Left colon (tissue), 2 donors: Measurements from ENCODE around the gene IGF1R. TPM values are rescaled to one million over a fixed set of nuclear protein-coding genes. Genes with fewer than 3 reads are reported as not detected.

ENCODE experiments used
- ATAC-seq: fragments of 200-7000 bp; cut with Tn5 transposase; one replicate; pipeline ENCODE4 v1.9.1; 2020; ENCODE audit warnings: mild to moderate bottlenecking, moderate library complexity
- DNase-seq, 2 donors: peaks; one replicate each; pipeline ENCODE4 v3.0.0-alpha.2; 2020
- intact Hi-C, 2 donors: fragments of 100-400 bp; cut with DNase I in 1 of 2; cut with micrococcal nuclease in 1 of 2; formaldehyde crosslinking; loops; one replicate each; pipeline versions ENCODE4 v1.11.2 to v1.14.0; 2022; cut with DNase I, micrococcal nuclease
- total RNA-seq, 2 donors: library from RNA; stranded (reverse); fragmentation: NEBNext Ultra II Directional; extraction: Animal tissue kit (Norgen Biotek cat#: 25700); gene quantifications; one replicate each; pipeline ENCODE4 v1.2.1, GENCODE V29; 2021
- donor health status: DM: no; HTN: no; CAD: no.
- donor health status: DM: yes; HTN: yes; CAD: no.

The IGF1R gene
- total RNA-seq, 2 donors from 2014 or later, result 40.2 to 42.0 TPM

DNA sequence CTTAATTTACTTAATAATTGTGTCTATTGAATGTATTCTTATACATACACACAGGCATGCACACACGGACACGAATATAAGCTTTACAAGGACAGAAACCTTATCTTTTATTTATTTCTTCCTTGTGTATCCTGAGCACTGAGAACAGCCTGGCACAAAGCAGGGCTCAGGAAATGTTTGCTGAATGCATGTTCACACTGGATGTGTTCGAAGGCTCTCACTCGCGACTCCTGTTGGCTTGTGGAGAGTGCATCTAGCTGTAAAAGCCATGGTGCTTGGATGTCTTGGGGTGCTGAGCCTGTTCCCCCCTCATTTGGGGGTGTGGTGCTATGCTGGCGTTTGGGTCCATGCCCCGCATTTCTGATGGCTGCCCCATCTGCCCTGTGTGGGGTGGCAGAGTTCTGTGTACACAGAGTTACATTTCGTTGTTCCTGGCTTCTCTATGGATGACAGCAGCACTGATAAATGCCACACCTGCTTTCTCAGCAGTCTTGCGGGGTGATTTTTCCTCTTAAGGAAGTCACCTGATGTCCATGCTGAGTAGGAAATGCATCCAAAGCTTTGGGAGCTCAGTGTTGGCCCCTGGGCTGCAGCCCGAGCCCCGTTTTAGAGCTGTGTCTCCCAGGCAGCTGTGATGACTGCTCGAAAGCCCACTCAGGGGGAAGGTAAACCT, 148.5 kb downstream of the IGF1R start:
- ATAC-seq, result peak; percentile 54
- intact Hi-C loops, result loop anchor here in 1 of 2 donors (10.0 kb wide), 1 partner anchor 278 kb away; no protein-coding TSS in a partner anchor
- no peak for DNase-seq

DNA sequence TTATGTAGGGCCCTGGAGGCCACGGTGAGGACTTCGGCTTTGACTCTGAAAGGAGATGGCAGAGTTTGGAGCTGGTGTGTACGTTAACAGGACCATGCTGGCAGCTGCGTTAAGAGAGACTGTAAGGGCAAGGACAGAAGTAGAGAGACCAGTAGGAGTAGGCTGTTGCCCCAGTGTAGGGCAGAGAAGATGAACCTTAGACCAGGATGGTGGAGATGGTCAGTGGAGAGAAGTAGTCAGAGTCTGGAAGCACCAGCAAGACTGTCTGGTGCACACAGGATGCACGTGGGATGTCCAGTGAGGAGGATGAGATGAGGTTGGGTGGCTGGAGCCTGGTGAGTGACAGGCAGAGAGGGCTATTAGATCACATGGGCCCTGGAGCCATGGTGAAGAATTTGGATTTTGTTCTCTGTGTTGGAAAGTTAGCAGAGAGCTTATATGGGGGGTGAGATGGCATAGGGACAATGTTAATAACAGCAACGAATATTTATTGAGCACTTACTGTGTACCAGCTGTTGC, 150.1 kb downstream of the IGF1R start:
- intact Hi-C loops, result loop anchor here in 1 of 2 donors (10.0 kb wide), 1 partner anchor 276 kb away; no protein-coding TSS in a partner anchor
- ATAC-seq (no peak), DNase-seq (no peak)

DNA sequence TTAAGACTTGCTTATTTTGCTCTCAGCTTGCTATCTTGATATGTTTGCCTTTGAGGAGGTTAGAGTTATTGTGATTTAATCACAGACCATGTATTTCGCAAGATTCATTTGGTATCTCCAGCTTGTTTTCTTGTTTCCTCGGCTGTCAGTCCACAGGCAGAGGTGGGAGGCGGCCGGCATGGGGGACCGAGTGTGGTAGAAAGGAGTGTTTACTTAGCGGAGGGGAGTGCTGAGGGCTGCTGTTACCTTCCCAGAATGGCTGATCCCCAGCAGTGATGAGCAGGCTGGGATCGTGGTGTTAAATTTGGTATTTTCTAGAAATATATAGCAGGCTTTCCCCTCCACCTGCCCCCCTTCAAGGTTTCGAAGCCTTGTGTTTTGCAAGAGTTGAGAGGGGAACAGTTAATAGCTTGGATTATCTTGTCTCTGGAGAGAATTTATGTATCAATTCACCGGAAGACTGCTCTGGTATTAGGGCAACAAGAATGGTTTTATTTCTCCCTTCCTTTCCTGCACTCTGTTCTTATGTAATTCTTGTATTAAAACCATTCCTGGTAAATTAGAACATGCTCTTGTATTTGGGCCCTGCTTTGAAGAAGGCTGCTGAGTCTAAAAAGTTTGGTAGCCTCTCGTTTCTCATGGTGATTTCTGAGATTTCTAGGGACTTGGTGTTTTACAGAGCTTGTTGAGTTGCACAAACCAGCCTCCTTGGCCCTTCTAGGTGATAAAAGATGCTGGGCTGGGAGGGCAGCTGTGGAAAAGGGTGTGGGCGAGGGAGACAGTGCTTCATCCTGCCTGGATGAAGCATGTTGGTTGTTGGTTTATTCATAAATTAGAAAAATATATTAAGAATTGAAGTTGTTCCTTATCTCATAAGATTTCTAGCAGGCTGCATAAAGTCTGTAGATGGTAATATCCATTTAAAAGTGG, 151.4 kb downstream of the IGF1R start:
- no peak for DNase-seq
- no peak for ATAC-seq
- intact Hi-C loops, result loop anchor here in 1 of 2 donors (10.0 kb wide), 1 partner anchor 275 kb away; no protein-coding TSS in a partner anchor

DNA sequence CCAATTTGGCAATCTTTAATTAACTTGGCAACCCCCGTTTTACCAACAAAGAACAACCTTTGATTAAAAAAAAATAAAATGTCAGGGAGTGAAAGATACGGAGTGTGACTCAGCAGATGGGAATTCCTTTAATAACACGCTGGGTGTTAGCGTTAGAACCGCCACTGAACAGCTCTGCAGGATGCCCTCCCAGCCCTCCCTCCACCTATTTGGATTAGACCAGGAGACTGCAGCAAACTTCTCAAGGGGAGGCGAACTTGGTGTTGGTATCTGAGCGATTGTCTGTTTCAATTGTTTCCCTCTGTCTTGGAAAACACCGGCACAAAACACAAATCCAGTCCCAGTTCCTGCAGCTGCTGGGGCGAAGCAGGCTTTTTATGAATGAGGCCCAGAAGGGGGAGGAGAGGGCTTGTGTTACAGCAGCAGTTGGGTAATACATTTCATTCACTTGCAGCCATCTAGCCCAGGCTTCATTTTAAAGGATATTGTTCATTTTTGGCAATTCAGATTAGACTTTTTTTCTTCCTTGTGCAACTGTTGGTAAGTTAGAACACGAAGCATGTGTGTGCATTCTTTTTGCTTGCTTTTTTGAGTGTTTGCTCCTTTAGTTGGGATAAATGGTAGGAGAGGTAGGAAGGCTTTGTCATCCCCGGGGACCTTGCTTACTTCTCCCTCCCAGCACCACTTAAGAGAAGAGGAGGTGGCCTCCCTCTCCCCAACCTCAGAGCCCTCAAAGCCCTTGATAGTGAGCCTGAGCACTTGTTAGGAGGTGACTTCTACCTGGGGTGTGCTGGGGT, 152.3 kb downstream of the IGF1R start:
- ATAC-seq (peak; percentile 67), DNase-seq (peak in 1 of 2 donors; percentile 38)
- intact Hi-C loops, result no loop called here

DNA sequence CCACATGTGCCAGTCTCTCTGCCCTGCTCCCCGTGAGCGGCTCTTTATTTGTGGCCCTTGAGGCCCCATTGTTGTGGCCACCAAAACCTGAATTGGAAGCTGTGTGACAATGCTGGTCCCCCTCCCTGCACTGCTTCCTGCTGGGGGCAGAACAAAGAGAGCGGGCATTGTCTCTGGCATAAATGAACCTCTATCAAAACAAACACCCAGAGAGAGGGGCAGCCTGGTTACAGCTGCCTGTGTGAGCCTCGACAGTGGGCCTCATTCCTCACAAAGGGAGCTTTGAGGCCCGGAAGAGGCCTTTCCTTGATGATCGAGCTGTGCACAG, 152.9 kb downstream of the IGF1R start:
- ATAC-seq, result no peak
- no peak for DNase-seq
- intact Hi-C loops, result no loop called here

DNA sequence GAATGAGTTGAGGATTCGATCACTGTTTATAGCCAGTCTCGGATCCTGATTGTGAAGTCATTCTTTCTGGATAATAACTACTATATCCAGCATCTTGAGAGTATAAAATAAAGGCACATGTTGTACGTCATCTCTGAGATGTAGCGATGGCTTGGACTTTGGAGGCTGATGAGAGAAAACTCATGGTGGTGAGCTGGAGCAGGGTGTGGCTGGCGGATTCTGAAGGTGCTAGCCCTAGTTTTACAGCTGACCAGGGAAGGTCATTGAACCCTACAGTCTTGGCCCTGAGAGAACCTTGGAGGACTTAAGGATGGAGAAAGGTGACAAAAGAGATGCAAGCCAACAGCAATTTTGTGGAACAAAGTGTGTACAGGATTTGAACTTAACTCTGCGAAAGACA, 153.8 kb downstream of the IGF1R start:
- ATAC-seq (peak; percentile 68), DNase-seq (peak; percentile 28 to 51)
- intact Hi-C loops, result no loop called here

DNA sequence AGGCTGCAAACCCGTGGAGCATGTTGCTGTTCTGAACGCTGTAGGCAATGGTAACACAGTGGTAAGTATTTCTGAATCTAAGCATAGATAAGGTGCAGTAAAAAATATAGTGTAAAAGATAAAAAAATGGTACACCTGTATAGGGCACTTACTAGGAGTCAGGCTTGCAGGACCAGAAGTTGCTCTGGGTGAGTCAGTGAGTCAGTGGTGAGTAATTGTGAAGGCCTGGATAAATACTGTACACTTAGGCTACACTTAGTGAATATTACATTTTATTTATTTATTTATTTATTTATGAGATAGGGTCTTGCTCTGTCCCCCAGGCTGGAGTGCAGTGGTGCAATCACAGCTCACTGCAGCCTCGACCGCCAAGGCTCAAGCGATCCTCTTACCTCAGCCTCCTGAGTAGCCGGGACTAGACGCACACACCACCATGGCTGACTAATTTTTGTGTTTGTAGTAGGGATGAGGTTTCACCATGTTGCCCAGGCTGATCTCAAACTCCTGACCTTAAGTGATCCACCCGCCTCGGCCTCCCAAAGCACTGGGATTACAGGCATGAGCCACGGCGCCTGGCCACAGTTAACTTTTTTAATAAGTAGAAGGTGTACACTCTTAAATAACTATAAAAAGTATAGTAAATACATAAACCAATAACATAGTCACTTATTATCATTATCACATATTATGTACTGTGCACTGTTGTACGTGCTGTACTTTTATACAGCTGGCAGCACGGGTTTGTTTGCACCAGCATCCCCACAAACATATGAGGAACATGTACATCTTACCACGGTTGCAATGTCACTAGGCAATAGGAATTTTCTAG, 155.1 kb downstream of the IGF1R start:
- DNase-seq (no peak), ATAC-seq (no peak)
- intact Hi-C loops, result no loop called here

DNA sequence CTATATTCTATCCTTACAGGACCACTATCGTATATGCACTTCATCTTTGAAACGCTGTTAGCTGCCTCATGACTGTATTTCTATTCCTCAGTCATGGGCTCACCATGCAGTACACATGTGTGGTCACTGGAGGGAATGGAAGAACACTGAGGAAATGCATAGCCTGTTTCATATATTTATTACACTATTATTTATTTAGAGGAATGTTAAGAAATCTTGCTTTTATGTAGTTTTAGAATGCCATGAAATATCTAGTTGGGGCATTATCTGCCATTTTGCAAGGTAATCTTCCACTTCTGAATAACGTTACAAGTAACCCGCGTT, 155.7 kb downstream of the IGF1R start:
- intact Hi-C loops, result no loop called here
- DNase-seq (no peak), ATAC-seq (no peak)

DNA sequence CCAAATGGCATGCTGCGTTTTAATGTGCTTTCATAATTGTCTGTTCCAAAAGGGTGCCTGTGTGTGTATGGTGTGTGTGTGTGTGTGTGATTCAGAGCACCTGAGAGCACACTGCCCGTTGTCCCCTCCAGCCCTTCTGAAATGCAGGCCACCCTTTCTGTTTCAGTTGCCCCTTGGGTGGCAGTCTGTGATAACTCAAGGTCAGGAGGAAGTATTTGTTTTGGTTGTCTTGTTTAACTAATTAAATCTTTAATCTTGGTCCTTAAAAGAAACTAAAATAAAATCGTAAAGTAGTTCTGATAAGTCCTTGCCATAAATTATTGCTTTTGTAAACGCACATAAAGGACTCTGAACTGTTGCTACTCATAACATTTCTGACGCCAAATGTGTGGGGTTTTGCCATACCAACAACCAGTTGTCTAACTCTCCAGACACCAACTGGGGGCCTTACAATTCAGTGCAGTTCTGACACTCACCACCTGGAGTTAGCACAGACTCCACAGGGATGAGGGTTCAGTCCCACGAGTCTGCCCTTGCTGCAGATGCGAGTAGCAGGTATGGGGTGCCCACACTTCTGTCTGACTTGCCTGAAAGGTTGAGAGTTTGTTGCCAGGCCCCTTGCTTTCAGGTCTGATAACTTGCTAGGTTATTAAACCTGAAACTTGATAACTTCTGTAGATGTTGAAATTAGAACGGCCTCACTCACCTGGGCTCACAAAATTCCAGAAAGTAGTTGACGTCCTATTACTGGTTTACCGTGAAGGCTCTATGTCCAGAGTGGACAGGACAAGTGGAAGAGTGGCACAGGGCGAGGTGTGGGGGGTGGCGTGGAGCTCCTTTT, 157.3 kb downstream of the IGF1R start:
- peak; percentile 74 for ATAC-seq
- intact Hi-C loops, result no loop called here
- peak in 1 of 2 donors; percentile 26 for DNase-seq

DNA sequence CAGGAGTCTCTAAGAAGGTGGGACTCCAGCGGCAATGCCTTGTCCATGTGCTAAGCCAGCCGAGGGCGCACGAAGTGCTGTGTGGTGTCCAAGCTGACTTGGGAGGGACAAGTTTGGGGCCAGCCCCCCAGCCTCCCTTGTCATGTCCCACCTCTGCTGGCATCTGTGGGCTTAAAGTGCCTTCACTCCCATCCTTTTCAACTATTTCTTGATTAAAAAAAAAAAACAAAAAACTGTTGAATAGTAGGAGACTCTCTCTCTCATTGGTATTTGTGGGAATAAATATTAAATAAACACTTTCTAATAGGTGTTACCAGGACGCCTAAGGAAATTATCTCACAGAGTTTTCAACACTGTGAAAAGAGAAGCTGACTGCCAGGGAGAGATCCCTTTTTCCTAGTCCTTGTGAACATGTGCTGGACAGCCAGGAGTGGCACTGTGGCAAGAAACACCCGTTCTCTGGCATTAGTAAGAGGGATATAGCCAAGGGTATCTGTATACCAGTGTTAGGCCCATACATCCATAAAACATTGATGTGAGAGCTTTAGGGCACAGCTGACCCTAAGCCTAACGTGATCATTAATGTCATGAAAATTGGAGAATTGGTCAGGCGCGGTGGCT, 158.0 kb downstream of the IGF1R start:
- intact Hi-C loops, result no loop called here
- no peak for ATAC-seq
- no peak for DNase-seq

DNA sequence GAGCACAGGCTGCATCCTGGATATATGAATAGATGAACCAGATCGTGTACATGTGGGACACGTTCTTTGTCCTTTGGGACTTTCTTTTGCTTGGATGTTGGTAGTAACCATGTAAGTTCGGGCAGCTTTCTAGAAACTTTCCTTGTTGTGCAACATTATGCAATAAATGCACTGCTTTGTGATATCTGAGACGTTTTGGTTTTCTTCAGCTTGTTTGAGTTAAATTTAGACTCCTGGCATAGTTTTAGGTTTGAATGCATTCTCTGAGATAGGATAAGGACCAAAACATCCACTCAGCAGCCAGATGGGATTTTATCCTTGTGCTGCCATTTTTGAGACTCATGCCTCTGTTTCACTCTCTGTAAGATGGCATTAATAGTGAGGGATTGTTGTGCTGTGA, 158.9 kb downstream of the IGF1R start:
- no peak for DNase-seq
- no peak for ATAC-seq
- intact Hi-C loops, result no loop called here

DNA sequence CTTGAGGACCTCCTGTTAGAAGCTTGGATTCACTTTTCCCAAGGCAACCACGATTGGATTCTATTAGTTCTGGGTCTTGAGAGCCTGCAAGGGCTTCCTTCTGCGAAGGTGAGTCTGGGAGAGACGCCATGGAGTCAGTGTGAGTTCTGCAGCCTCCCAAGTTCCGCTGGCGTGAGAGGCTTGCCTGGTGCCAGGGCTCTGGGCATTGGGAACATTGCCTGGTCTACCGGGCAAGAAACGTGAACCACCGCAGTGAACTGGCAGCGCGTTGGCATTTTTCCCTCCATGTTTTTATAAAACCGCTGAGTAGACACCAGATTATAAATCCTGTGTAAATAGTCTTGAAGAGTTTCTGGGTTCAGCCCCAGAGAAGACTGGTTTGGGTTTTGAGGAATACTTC, 160.9 kb downstream of the IGF1R start:
- intact Hi-C loops, result no loop called here
- no peak for DNase-seq

DNA sequence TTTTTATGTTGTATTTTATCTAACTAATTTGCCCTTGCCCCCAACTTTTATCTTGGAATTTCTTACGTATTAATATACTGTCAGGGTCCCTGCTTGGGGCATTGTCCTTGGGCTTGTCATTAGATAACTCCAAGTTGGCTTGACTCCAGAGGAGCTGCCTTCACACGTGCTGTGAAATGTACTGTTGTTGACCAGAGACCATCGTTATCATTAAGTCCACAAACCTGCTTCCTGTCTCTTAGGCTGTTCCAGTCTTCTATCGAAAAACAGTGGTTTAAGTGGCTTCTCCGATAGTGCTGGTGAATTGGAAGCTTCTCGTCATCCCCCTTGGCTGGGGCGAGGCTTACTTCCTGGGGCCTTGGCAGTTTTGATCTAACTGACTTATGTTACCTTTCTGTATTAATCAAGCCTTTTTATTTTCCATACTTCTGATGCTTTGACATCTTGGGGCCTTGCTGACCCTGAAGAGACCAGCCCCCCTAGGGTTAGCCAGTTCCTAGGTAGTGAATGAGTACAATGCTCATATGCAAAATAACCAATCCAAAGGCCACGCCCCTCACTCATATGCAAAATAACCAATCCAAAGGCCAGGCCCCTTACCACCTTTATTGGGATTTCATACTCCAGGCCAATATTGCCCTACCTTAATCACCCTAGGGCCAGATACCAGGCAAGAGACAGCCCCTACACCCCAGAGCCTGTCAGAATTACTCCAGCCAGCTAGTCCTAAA, 164.5 kb downstream of the IGF1R start:
- peak; percentile 29 for ATAC-seq
- no peak for DNase-seq

More for the DNA sequence above, 160.9 kb downstream of the IGF1R start:
- no peak for ATAC-seq

DNA sequence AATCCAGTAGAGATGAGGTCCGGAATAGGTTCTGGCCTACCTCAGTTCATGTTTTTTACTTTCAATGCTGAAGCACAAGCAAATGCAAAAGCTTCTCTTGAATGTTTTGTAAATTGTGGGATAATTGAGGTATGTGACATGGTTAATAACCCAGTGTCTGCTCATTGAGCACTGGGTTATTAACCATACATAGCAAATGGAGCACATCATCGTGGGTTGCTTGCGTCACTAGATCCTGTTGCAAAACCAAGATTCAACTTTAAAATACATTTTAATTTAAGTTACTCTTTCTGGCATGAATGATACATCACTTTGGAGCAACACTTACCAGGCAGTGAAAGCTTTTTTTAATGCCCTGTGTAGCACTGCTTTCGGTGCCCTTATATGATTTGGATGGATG, 165.6 kb downstream of the IGF1R start:
- ATAC-seq, result no peak

More for the DNA sequence above, 164.5 kb downstream of the IGF1R start:
- intact Hi-C loops, result no loop called here

DNA sequence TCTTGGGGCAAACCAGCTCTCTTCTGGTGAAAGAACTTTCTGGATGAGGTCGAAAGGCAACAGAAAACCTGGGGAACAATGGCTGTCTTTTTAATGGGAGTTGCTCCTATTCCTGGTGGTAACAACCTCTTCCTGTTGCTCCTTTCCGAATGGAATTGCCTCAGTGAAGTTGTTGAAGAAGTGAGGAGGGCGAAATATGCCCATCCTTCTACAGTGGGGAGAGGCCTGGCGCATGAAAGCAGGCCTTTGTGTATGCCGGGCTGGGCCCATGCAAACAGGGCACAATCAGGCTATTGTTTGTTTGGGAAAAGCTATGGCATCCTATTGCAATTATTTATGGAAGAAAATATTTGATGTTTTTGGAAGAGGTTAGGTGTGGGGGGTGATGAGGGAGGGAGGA, 166.9 kb downstream of the IGF1R start:
- intact Hi-C loops, result no loop called here
- no peak for DNase-seq
- ATAC-seq, result no peak

More for the DNA sequence above, 165.6 kb downstream of the IGF1R start:
- DNase-seq, result no peak
- intact Hi-C loops, result no loop called here

DNA sequence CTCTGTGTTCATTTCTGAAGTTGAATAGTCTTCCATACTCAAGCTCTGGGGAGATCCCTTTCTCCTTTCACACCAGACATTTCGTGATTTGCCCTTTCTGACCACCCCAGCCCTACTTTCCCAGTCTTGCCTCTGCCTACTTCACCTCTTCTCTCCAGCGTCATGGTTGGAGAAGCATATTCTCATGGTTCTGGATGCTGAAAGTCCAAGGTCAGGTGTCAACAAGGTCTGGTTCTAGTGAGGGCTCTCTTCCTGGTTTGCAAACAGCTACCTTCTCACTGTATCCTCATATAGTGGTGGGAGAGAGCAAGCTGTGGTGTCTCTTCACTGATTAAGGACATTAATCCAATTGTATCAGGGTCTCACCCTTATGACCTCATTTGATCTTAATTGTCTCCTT, 169.4 kb downstream of the IGF1R start:
- ATAC-seq (no peak), DNase-seq (no peak)
- intact Hi-C loops, result no loop called here
